B cell (primary cell): ENCODE results near the gene PCGF3.

ENCODE experiments used
- CTCF ChIP-seq: fragments of 200-600 bp; IDR thresholded peaks from one replicate; pipeline ENCODE4 v1.8.0; 2022; ENCODE audit warnings: antibody characterized with exemption, mild to moderate bottlenecking
- EZH2 ChIP-seq: IDR thresholded peaks from 2 replicates; pipeline ENCODE4 v1.6.1; 2012; ENCODE audit warnings: borderline replicate concordance, low read depth, mild to moderate bottlenecking, moderate library complexity, low read length; ENCODE audit not compliant: insufficient read depth, poor library complexity, severe bottlenecking

GRCh38 chr4:790466-790820 lies 84.8 kb downstream of the PCGF3 start:
- TF ChIP-seq CTCF (no peak), EZH2 (no peak)
